ENCODE results near the gene TREX2. TPM values are rescaled to one million over a fixed set of nuclear protein-coding genes. Genes with fewer than 3 reads are reported as not detected.

The TREX2 gene
- total and polyA plus RNA-seq, 4 donors, result 0.61 to 1.2 (median 0.64) TPM

DNA sequence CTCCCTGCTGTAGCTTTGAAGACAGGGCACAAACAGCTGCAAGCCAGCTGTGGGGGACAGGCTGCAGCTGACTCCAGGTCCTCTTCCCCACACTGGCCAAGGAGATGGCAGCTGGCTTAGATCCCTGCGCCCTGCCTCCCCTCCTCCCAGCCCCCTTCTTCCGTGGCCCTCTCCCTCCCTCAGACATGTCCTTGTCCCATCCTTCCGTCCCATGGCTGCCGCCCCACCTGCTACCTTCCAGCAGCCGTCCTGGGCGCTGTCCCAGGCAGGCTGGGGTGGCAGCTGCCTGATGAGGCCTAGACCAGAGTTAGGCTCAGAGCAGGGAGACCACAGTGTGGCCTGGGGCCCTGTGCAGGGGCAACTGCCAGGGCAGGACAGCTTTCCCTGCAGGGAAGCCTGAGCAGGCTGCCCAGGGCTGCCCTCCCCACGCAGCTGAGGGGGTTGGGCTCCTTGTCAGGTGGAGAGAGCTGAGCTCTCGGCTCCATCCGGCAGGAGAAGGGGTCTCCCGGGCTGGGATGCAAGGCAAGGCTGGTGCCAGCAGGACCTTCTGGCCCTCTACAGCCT, 45.6 kb upstream of the TREX2 start:
- Histone ChIP-seq H3K4me3 (no peak overlapping the region), H3K27me3 (ENCODE audit: control insufficient read depth in 3 of 3, insufficient read depth in 3 of 3, low read length in 2 of 3) (no peaks in the 10 kb centered on the region), H3K27ac (ENCODE audit: low read depth in 1 of 2, low read length in 1 of 2) (peak overlapping the region in 1 of 2 donors; percentile 51), H3K9me3 (ENCODE audit: control insufficient read depth in 4 of 4, insufficient read depth in 3 of 4, low read length in 3 of 4) (no peaks in the 10 kb centered on the region), H3K4me1 (ENCODE audit: control insufficient read depth in 5 of 5, insufficient read depth in 5 of 5, low read length in 5 of 5) (peaks cover 0 to 66% (median 17%) of the 10 kb centered on the region in 5 donors), H3K36me3 (ENCODE audit: control insufficient read depth in 4 of 4, insufficient read depth in 4 of 4, low read length in 4 of 4) (no peaks in the 10 kb centered on the region), H3K9ac (ENCODE audit: insufficient read depth in 1 of 2, low read length in 2 of 2) (no peak overlapping the region)
- no peak for ATAC-seq (ENCODE audit: insufficient read depth, low FRiP score)
- 26 to 54% methylated on average over 7 to 10 of the region's 10 CpGs for whole genome bisulfite sequencing, 2 donors
- TF ChIP-seq, protein P1, sequence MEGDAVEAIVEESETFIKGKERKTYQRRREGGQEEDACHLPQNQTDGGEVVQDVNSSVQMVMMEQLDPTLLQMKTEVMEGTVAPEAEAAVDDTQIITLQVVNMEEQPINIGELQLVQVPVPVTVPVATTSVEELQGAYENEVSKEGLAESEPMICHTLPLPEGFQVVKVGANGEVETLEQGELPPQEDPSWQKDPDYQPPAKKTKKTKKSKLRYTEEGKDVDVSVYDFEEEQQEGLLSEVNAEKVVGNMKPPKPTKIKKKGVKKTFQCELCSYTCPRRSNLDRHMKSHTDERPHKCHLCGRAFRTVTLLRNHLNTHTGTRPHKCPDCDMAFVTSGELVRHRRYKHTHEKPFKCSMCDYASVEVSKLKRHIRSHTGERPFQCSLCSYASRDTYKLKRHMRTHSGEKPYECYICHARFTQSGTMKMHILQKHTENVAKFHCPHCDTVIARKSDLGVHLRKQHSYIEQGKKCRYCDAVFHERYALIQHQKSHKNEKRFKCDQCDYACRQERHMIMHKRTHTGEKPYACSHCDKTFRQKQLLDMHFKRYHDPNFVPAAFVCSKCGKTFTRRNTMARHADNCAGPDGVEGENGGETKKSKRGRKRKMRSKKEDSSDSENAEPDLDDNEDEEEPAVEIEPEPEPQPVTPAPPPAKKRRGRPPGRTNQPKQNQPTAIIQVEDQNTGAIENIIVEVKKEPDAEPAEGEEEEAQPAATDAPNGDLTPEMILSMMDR (IDR thresholded peaks at IDR 0.05; ENCODE audit: control extremely low read depth, extremely low read depth), result no peak
- peak; percentile 79 to 81 (median 79) for DNase-seq

DNA sequence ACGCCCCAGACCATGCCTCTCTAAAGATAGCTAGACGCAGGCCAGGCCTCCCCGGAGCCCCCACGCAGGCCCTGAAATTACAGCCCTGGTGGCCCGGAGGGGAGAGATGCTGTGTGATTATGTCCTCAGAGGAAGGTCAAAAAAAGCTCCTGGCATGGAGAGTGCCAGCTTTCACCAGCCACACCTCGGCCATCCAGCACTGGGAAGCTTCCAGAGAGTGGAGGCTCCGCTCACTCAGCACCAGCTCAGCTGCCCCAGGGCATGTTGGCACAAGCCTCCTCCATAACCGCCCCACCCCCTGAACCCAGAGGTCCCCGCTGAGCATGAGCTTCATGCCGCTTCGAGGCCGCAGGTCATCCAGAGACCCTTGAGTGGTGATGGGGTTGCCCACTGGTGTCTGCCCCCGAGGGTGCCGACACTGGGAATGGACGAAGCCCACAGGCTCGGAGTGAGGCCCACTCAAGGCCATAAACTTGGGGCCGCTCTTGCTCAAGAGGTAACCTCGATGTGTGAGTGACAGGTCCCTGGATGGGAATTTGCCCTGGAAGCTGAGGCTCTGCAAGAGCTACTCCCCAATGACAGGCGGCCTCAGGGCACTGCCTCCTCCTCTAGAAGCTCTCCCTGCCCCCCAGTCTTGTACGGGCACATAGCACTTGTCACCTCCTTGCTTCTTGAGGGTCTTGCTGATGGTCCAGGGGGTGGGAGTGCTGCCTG, 44.5 kb upstream of the TREX2 start:
- DNase-seq (no peak), ATAC-seq (ENCODE audit: insufficient read depth, low FRiP score) (no peak)
- Histone ChIP-seq H3K27ac (ENCODE audit: low read depth in 1 of 2, low read length in 1 of 2) (no peak overlapping the region), H3K4me3 (no peak overlapping the region), H3K4me1 (ENCODE audit: control insufficient read depth in 5 of 5, insufficient read depth in 5 of 5, low read length in 5 of 5) (peaks cover 0 to 73% (median 20%) of the 10 kb centered on the region in 5 donors), H3K36me3 (ENCODE audit: control insufficient read depth in 4 of 4, insufficient read depth in 4 of 4, low read length in 4 of 4) (no peaks in the 10 kb centered on the region), H3K9me3 (ENCODE audit: control insufficient read depth in 4 of 4, insufficient read depth in 3 of 4, low read length in 3 of 4) (no peaks in the 10 kb centered on the region), H3K27me3 (ENCODE audit: control insufficient read depth in 3 of 3, insufficient read depth in 3 of 3, low read length in 2 of 3) (no peaks in the 10 kb centered on the region), H3K9ac (ENCODE audit: insufficient read depth in 1 of 2, low read length in 2 of 2) (no peak overlapping the region)
- TF ChIP-seq, protein P1 (IDR thresholded peaks at IDR 0.05; ENCODE audit: control extremely low read depth, extremely low read depth), result no peak
- 85 to 87% methylated on average over 12 to 20 of the region's 20 CpGs for WGBS, 2 donors

DNA sequence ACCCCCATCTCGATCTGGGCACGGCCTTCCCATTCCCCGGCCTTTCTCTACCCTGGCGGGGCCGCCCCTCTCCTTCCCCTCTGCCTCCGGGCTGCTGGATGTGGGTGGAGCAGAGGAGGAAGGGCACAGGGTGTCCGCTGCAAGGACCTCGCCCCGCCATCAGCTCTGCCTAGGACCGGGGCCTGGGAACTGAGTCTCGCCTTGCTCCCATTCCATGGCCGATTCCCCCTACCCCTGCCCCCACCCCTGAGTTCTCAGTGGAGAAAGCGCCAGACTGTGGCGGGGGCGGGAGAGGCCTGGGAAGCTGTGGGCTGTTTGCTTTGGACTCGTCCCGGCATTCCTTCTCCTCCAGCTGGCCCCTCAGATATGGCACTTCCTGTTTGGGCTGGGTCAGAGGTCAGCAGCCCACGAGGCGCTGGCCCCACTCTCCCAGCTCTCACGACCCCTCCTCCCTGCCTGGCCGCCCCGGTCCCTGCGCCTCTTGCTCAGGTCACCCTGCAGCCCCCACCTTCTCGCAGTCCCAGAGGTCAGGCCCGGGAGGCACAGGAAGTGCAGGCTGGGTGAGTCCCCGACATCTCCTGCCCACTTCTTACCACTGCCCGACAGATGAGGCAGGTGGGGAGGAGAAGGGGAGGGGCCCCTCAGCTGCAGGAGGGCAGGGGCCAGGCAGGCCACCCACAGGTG, 42.5 kb upstream of the TREX2 start:
- TF ChIP-seq, protein P1 (IDR thresholded peaks at IDR 0.05; ENCODE audit: control extremely low read depth, extremely low read depth), result no peak
- no peaks in the 10 kb centered on the region for H3K9me3 ChIP-seq (ENCODE audit: control insufficient read depth in 4 of 4, insufficient read depth in 3 of 4, low read length in 3 of 4)
- H3K36me3 ChIP-seq (ENCODE audit: control insufficient read depth in 4 of 4, insufficient read depth in 4 of 4, low read length in 4 of 4), result no peaks in the 10 kb centered on the region
- peak overlapping the region; percentile 35 to 44 for H3K27ac ChIP-seq (ENCODE audit: low read depth in 1 of 2, low read length in 1 of 2)
- ATAC-seq (ENCODE audit: insufficient read depth, low FRiP score) (no peak), DNase-seq (peak; percentile 73 to 81 (median 78))
- no peaks in the 10 kb centered on the region for H3K27me3 ChIP-seq (ENCODE audit: control insufficient read depth in 3 of 3, insufficient read depth in 3 of 3, low read length in 2 of 3)
- H3K4me1 ChIP-seq (ENCODE audit: control insufficient read depth in 5 of 5, insufficient read depth in 5 of 5, low read length in 5 of 5), result peaks cover 0 to 77% (median 20%) of the 10 kb centered on the region in 5 donors
- no peak overlapping the region for H3K9ac ChIP-seq (ENCODE audit: insufficient read depth in 1 of 2, low read length in 2 of 2)
- no peak overlapping the region for H3K4me3 ChIP-seq
- WGBS, 2 donors, result 45 to 49% methylated on average over 14 to 27 of the region's 27 CpGs

All from lung (tissue), 12 donors.